GM19372 (cell line): ENCODE data around the gene ARHGAP9.
A peak's percentile ranks its signal among the peaks of the same experiment; 100 is the strongest.

Experiments used
- ATAC-seq: cut with Tn5 transposase; IDR thresholded peaks from one replicate; pipeline ENCODE4 v1.9.1; 2021; ENCODE audit warnings: mild to moderate bottlenecking, low read depth, moderate library complexity; ENCODE audit not compliant: unreplicated experiment

The ARHGAP9 gene

GRCh38 chr12:57461276-57461916 is 18.3 kb downstream of the ARHGAP9 start:
- ATAC-seq = no peak

- no peak for ATAC-seq
Observed at GRCh38 chr12:57460841-57461275, 18.8 kb downstream of the ARHGAP9 start.

GRCh38 chr12:57460468-57460784 is 19.2 kb downstream of the ARHGAP9 start:
- no peak for ATAC-seq

GRCh38 chr12:57459750-57460467 is 19.8 kb downstream of the ARHGAP9 start, which contains the start of gene GLI1:
TSS of gene GLI1 (plus strand) at chr12:57459785. CDS start at chr12:57463692, 3,907 bp downstream.
- ATAC-seq = no peak

GRCh38 chr12:57459055-57459749 is 20.5 kb downstream of the ARHGAP9 start:
- peak; percentile 55 for ATAC-seq

GRCh38 chr12:57458665-57459054 is 21.0 kb downstream of the ARHGAP9 start:
- no peak for ATAC-seq

GRCh38 chr12:57456737-57457490 is 22.8 kb downstream of the ARHGAP9 start:
- ATAC-seq = no peak

GRCh38 chr12:57456145-57456700 is 23.4 kb downstream of the ARHGAP9 start:
- ATAC-seq = no peak

- ATAC-seq = no peak
Observed at GRCh38 chr12:57455374-57456144, 24.1 kb downstream of the ARHGAP9 start.

- no peak for ATAC-seq
Observed at GRCh38 chr12:57454566-57455373, 24.9 kb downstream of the ARHGAP9 start, which contains the start of gene INHBE. TSS of gene INHBE (plus strand) at chr12:57455307. CDS start at chr12:57455537, 230 bp downstream.

GRCh38 chr12:57454213-57454565 is 25.5 kb downstream of the ARHGAP9 start:
- no peak for ATAC-seq

GRCh38 chr12:57452937-57453509 is 26.6 kb downstream of the ARHGAP9 start:
- ATAC-seq = no peak

- no peak for ATAC-seq
Observed at GRCh38 chr12:57452181-57452936, 27.3 kb downstream of the ARHGAP9 start.

- ATAC-seq = no peak
Observed at GRCh38 chr12:57451233-57451778, 28.4 kb downstream of the ARHGAP9 start.

- no peak for ATAC-seq
Observed at GRCh38 chr12:57450057-57450456, 29.6 kb downstream of the ARHGAP9 start.

GRCh38 chr12:57449375-57449774 is 30.3 kb downstream of the ARHGAP9 start:
- ATAC-seq = no peak

GRCh38 chr12:57448669-57449068 is 31.0 kb downstream of the ARHGAP9 start:
- no peak for ATAC-seq
